ENCODE measurements around the gene MRPL52.
"Not testable (repeated sequence)": the region's sequence is repeated elsewhere in the genome, so short reads cannot be mapped to it uniquely, and the experiment has no call there.

DNA sequence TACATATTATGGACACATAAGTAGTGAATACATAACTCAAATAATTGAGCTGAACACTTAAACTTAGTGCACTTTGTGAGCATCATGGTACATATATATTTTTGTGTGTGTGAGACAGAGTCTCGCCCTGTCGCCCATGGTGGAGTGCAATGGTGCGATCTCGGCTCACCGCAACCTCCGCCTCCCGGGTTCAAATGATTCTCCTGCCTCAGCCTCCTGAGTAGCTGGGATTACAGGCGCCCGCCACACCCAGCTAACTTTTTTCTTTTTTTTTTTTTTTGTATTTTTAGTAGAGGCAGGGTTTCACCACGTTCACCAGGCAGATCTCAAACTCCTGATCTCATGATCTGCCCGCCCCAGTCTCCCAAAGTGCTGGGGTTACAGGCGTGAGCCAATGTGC is 22.5 kb downstream of the MRPL52 start:
- TF ChIP-seq, protein P1, sequence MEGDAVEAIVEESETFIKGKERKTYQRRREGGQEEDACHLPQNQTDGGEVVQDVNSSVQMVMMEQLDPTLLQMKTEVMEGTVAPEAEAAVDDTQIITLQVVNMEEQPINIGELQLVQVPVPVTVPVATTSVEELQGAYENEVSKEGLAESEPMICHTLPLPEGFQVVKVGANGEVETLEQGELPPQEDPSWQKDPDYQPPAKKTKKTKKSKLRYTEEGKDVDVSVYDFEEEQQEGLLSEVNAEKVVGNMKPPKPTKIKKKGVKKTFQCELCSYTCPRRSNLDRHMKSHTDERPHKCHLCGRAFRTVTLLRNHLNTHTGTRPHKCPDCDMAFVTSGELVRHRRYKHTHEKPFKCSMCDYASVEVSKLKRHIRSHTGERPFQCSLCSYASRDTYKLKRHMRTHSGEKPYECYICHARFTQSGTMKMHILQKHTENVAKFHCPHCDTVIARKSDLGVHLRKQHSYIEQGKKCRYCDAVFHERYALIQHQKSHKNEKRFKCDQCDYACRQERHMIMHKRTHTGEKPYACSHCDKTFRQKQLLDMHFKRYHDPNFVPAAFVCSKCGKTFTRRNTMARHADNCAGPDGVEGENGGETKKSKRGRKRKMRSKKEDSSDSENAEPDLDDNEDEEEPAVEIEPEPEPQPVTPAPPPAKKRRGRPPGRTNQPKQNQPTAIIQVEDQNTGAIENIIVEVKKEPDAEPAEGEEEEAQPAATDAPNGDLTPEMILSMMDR (IDR thresholded peaks at IDR 0.05): not testable (repeated sequence)
- TF ChIP-seq POLR2A, POLR2AphosphoS5 (IDR thresholded peaks at IDR 0.05): not testable (repeated sequence)
